ENCODE data around the gene CERS6. TPM values are rescaled to one million over a fixed set of nuclear protein-coding genes. Genes with fewer than 3 reads are reported as not detected.

Gene CERS6
- total and polyA plus RNA-seq, 10 of the 15 experiments (the other 5 are each of a cell fraction or from before 2014, with no cell fraction given): 1.3 to 20.4 (median 14.1) TPM

DNA sequence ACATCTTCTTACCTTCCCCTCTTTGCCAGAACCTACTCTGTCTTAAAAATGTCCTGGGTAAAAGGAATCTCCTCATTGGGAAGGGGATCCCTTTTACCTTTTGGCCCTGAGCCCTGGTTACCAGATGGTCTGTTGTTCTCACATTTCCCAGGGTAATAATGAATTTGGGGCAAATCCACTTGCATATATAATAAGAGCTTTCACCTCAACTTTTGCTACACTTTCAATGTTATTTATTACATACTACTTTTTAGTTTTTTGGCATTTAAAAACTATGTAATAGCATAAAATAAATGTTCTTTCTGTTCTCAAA is 15.0 kb downstream of the CERS6 start (continued):
- TF ChIP-seq, protein P1, sequence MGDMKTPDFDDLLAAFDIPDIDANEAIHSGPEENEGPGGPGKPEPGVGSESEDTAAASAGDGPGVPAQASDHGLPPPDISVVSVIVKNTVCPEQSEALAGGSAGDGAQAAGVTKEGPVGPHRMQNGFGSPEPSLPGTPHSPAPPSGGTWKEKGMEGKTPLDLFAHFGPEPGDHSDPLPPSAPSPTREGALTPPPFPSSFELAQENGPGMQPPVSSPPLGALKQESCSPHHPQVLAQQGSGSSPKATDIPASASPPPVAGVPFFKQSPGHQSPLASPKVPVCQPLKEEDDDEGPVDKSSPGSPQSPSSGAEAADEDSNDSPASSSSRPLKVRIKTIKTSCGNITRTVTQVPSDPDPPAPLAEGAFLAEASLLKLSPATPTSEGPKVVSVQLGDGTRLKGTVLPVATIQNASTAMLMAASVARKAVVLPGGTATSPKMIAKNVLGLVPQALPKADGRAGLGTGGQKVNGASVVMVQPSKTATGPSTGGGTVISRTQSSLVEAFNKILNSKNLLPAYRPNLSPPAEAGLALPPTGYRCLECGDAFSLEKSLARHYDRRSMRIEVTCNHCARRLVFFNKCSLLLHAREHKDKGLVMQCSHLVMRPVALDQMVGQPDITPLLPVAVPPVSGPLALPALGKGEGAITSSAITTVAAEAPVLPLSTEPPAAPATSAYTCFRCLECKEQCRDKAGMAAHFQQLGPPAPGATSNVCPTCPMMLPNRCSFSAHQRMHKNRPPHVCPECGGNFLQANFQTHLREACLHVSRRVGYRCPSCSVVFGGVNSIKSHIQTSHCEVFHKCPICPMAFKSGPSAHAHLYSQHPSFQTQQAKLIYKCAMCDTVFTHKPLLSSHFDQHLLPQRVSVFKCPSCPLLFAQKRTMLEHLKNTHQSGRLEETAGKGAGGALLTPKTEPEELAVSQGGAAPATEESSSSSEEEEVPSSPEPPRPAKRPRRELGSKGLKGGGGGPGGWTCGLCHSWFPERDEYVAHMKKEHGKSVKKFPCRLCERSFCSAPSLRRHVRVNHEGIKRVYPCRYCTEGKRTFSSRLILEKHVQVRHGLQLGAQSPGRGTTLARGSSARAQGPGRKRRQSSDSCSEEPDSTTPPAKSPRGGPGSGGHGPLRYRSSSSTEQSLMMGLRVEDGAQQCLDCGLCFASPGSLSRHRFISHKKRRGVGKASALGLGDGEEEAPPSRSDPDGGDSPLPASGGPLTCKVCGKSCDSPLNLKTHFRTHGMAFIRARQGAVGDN (IDR thresholded peaks at IDR 0.05): no peak
- TF ChIP-seq ZNF274 (IDR thresholded peaks at IDR 0.05; ENCODE audit: insufficient read depth, insufficient read length): no peak

DNA sequence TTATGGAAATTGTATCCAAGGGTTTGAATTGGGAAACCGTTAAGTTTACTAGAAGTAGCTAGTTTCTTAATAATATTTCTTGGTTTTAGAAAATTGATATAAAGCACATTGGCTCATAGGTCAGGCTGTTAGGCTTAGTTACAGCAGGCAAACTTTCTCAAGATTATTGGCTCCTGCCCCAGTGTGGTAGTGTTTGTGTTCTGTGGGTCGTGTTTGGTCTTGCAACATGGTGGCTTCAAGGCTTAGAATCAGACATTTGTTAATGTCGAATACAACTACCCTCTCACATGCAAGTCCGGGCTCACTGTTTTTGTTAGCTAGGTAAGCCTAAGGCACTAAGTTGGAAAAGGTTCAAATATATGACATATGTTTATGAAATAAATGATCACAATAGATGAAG is 19.6 kb downstream of the CERS6 start:
- Histone ChIP-seq H3K27ac (ENCODE audit: control insufficient read depth, insufficient read depth) (no peak overlapping the region), H3K79me2 (ENCODE audit: control insufficient read depth, insufficient read depth, low read length) (peaks cover 89% of the 10 kb centered on the region), H3K4me1 (ENCODE audit: control insufficient read depth, insufficient read depth, low read length) (peaks cover 12% of the 10 kb centered on the region), H3K36me3 (ENCODE audit: control insufficient read depth in 2 of 2, insufficient read depth in 2 of 2, low read length in 1 of 2) (no peaks in the 10 kb centered on the region; a peak in 1 of 4 replicates), H3K27me3 (replicated peaks in 1 of 2; ENCODE audit: control insufficient read depth in 2 of 2, insufficient read depth in 2 of 2, low read length in 1 of 2) (no peaks in the 10 kb centered on the region), H3K9me3 (replicated peaks; ENCODE audit: control insufficient read depth, insufficient read depth, low read length) (peaks cover 5% of the 10 kb centered on the region), H2AFZ (ENCODE audit: control insufficient read depth, low read depth, low read length) (no peak overlapping the region), H3K4me3 (no peak overlapping the region), H3K9ac (ENCODE audit: control insufficient read depth, insufficient read depth, low read length) (no peak overlapping the region), H4K20me1 (ENCODE audit: control insufficient read depth, insufficient read depth) (no peaks in the 10 kb centered on the region), H3K4me2 (ENCODE audit: control insufficient read depth, insufficient read depth) (no peak overlapping the region)
- WGBS (ENCODE audit: insufficient coverage, insufficient replicate concordance, low lambda C conversion rate, missing lambda C conversion rate): 98% methylated on average over 4 of the region's 4 CpGs
- in situ Hi-C loops (cut with MboI): no loop called here
- CTCF ChIA-PET: interaction anchor here (0.9 kb wide), 1 partner anchor 12 kb away, joined by 3 read pairs; no protein-coding TSS in a partner anchor
- DNase-seq (ENCODE audit: low read depth, low spot score): no peak
- intact Hi-C loops (cut with micrococcal nuclease; ENCODE audit: unreplicated experiment): no loop called here
- SMC1A ChIA-PET (ENCODE audit: uncharacterized antibody, unreplicated experiment): interaction anchor here (0.7 to 1.1 kb wide), 3 partner anchors 9 to 13 kb away, joined by 3 to 4 read pairs (median 3); no protein-coding TSS in a partner anchor
- POLR2A ChIA-PET: interaction anchor here (1.2 kb wide), 1 partner anchor 19 kb away, joined by 3 read pairs; no protein-coding TSS in a partner anchor
- RAD21 ChIA-PET (ENCODE audit: unreplicated experiment): interaction anchor here (0.5 kb wide), 1 partner anchor 14 kb away, joined by 3 read pairs; no protein-coding TSS in a partner anchor
- BruUV-seq (replicated peaks): no TSS peak
- no peak for ATAC-seq
- no peak for FAIRE-seq
- TF ChIP-seq, protein P2, sequence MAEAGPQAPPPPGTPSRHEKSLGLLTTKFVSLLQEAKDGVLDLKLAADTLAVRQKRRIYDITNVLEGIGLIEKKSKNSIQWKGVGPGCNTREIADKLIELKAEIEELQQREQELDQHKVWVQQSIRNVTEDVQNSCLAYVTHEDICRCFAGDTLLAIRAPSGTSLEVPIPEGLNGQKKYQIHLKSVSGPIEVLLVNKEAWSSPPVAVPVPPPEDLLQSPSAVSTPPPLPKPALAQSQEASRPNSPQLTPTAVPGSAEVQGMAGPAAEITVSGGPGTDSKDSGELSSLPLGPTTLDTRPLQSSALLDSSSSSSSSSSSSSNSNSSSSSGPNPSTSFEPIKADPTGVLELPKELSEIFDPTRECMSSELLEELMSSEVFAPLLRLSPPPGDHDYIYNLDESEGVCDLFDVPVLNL (IDR thresholded peaks at IDR 0.05; ENCODE audit: low read depth, low read length): no peak
- TF ChIP-seq SMARCA5 (IDR thresholded peaks at IDR 0.05): no peak
- TF ChIP-seq MTA2 (IDR thresholded peaks at IDR 0.05; ENCODE audit: low read depth): no peak
- TF ChIP-seq, protein P3, sequence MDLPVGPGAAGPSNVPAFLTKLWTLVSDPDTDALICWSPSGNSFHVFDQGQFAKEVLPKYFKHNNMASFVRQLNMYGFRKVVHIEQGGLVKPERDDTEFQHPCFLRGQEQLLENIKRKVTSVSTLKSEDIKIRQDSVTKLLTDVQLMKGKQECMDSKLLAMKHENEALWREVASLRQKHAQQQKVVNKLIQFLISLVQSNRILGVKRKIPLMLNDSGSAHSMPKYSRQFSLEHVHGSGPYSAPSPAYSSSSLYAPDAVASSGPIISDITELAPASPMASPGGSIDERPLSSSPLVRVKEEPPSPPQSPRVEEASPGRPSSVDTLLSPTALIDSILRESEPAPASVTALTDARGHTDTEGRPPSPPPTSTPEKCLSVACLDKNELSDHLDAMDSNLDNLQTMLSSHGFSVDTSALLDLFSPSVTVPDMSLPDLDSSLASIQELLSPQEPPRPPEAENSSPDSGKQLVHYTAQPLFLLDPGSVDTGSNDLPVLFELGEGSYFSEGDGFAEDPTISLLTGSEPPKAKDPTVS (IDR thresholded peaks at IDR 0.05; ENCODE audit: low read depth, low read length): no peak
- no peak for TF ChIP-seq SREBF2 (IDR thresholded peaks at IDR 0.05; ENCODE audit: low read length)
- TF ChIP-seq IKZF2 (IDR thresholded peaks at IDR 0.05): no peak
- no peak for TF ChIP-seq TCF3 (IDR thresholded peaks at IDR 0.05; ENCODE audit: borderline replicate concordance, insufficient read depth, low read depth, low read length)
- TF ChIP-seq, protein P4, sequence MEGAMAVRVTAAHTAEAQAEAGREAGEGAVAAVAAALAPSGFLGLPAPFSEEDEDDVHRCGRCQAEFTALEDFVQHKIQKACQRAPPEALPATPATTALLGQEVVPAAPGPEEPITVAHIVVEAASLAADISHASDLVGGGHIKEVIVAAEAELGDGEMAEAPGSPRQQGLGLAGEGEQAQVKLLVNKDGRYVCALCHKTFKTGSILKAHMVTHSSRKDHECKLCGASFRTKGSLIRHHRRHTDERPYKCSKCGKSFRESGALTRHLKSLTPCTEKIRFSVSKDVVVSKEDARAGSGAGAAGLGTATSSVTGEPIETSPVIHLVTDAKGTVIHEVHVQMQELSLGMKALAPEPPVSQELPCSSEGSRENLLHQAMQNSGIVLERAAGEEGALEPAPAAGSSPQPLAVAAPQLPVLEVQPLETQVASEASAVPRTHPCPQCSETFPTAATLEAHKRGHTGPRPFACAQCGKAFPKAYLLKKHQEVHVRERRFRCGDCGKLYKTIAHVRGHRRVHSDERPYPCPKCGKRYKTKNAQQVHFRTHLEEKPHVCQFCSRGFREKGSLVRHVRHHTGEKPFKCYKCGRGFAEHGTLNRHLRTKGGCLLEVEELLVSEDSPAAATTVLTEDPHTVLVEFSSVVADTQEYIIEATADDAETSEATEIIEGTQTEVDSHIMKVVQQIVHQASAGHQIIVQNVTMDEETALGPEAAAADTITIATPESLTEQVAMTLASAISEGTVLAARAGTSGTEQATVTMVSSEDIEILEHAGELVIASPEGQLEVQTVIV (IDR thresholded peaks at IDR 0.05; ENCODE audit: borderline replicate concordance, partially characterized antibody): no peak
- no peak for TF ChIP-seq ZBED1 (IDR thresholded peaks at IDR 0.05; ENCODE audit: borderline replicate concordance)

All from GM12878 (cell line).